ENCODE measurements around the gene KCNJ5. TPM values are rescaled to one million over a fixed set of nuclear protein-coding genes. Genes with fewer than 3 reads are reported as not detected.

The KCNJ5 gene
- total and polyA plus RNA-seq, 2 of the 4 experiments (the other 2 are of a cell fraction) = 0.07 to 0.18 TPM

DNA sequence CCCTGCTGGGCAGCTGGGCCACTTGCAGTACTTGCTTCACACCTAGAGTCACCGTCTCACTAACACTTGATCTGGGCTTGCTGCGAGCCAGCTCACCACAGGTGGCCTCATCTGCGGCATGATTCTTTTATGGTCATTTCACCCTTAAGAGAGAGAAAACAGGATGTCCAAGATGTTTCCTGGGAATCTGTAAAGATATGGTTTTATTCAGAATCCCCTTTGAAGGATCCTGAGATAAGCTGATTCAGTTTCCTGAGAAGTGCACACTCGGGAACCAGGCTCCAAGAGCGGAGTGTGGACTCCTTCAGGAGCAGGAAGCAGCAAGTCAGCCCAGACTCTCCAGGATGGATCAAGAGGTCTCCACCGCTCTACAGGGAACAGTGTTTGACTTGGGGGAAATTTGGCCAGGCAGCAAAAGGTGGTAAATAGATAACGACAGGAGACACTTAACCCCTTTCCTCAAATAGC lies 73.3 kb downstream of the KCNJ5 start:
- H4K5ac ChIP-seq (ENCODE audit: low read depth, low read length) = no peak overlapping the region
- no peak overlapping the region for H2AK9ac ChIP-seq (replicated peaks; ENCODE audit: low read depth, low read length, poor library complexity)
- WGBS, 2 experiments (ENCODE audit: extremely low coverage in 2 of 2, insufficient read length in 1 of 2) = 94% methylated on average over 2 of the region's 7 CpGs; no CpG with 5 or more reads in 1 of the 2 experiments
- peaks cover 2% of the 10 kb centered on the region; the same call in 1 of the 2 replicates for H3K27me3 ChIP-seq (ENCODE audit: control insufficient read depth, insufficient read depth, low read length)
- no peaks in the 10 kb centered on the region for H4K20me1 ChIP-seq (ENCODE audit: insufficient read depth, low read length)
- H3K79me1 ChIP-seq (ENCODE audit: low read depth in 1 of 2, low read length in 2 of 2) = no peaks in the 10 kb centered on the region
- in situ Hi-C loops (cut with MboI; ENCODE audit: low sequenced_read_pairs) (loop anchor here (25.0 kb wide), 2 partner anchors 802 to 927 kb away; no protein-coding TSS in a partner anchor), dilution Hi-C loops (cut with HindIII; ENCODE audit: low sequenced_read_pairs, unreplicated experiment) (no loop called here), intact Hi-C loops (cut with micrococcal nuclease) (no loop called here)
- H3K56ac ChIP-seq (ENCODE audit: extremely low read depth, insufficient read depth, low read length) = no peak overlapping the region
- CTCF ChIA-PET = no interaction called here
- H4K8ac ChIP-seq (ENCODE audit: low read depth in 2 of 2, low read length in 2 of 2) = no peak overlapping the region
- H3K27ac ChIP-seq (ENCODE audit: insufficient read depth, low read length) = no peak overlapping the region
- H2BK15ac ChIP-seq (ENCODE audit: low read depth, low read length) = no peak overlapping the region
- H3K23ac ChIP-seq (ENCODE audit: low read depth, low read length) = no peak overlapping the region
- TF ChIP-seq, protein P1, sequence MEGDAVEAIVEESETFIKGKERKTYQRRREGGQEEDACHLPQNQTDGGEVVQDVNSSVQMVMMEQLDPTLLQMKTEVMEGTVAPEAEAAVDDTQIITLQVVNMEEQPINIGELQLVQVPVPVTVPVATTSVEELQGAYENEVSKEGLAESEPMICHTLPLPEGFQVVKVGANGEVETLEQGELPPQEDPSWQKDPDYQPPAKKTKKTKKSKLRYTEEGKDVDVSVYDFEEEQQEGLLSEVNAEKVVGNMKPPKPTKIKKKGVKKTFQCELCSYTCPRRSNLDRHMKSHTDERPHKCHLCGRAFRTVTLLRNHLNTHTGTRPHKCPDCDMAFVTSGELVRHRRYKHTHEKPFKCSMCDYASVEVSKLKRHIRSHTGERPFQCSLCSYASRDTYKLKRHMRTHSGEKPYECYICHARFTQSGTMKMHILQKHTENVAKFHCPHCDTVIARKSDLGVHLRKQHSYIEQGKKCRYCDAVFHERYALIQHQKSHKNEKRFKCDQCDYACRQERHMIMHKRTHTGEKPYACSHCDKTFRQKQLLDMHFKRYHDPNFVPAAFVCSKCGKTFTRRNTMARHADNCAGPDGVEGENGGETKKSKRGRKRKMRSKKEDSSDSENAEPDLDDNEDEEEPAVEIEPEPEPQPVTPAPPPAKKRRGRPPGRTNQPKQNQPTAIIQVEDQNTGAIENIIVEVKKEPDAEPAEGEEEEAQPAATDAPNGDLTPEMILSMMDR (conservative IDR thresholded peaks at IDR 0.05; ENCODE audit: low read depth, low read length) = no peak
- TF ChIP-seq SMC3 (IDR thresholded peaks at IDR 0.05; ENCODE audit: low read depth, low read length) = no peak
- no peak for TF ChIP-seq RFX5 (IDR thresholded peaks at IDR 0.05; ENCODE audit: low read depth, low read length)
- TF ChIP-seq, protein P2, sequence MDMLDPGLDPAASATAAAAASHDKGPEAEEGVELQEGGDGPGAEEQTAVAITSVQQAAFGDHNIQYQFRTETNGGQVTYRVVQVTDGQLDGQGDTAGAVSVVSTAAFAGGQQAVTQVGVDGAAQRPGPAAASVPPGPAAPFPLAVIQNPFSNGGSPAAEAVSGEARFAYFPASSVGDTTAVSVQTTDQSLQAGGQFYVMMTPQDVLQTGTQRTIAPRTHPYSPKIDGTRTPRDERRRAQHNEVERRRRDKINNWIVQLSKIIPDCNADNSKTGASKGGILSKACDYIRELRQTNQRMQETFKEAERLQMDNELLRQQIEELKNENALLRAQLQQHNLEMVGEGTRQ (IDR thresholded peaks at IDR 0.05; ENCODE audit: low read depth, low read length) = no peak
- no peak overlapping the region for H2AFZ ChIP-seq (replicated peaks; ENCODE audit: low read length, poor library complexity)
- no peak overlapping the region for H3K4me3 ChIP-seq (ENCODE audit: insufficient read depth, low read depth, low read length)
- DNase-seq = no peak
- no peak for ATAC-seq (ENCODE audit: low read depth)
- H2BK20ac ChIP-seq (ENCODE audit: low read depth, low read length) = no peak overlapping the region
- no peak overlapping the region for H4K91ac ChIP-seq (ENCODE audit: insufficient read depth, low read depth, low read length)
- H3K36me3 ChIP-seq (ENCODE audit: control insufficient read depth, insufficient read depth, low read length) = peaks cover 7% of the 10 kb centered on the region
- no peak overlapping the region for H2AK5ac ChIP-seq (ENCODE audit: low read depth, low read length)
- no peak overlapping the region for H3K4me2 ChIP-seq (ENCODE audit: low read depth, low read length)
- no peak overlapping the region for H2BK120ac ChIP-seq (ENCODE audit: low read depth, low read length)
- H2BK5ac ChIP-seq (ENCODE audit: low read depth, low read length, poor library complexity, severe bottlenecking) = no peak overlapping the region
- H3K4me1 ChIP-seq (ENCODE audit: control insufficient read depth, insufficient read depth, low read length) = no peaks in the 10 kb centered on the region
- no peaks in the 10 kb centered on the region for H3K9me1 ChIP-seq (ENCODE audit: insufficient read depth, low read length)
- H3K18ac ChIP-seq (ENCODE audit: low read depth, low read length) = no peak overlapping the region
- no peak overlapping the region for H3K9ac ChIP-seq (ENCODE audit: low read depth, low read length)
- no peaks in the 10 kb centered on the region for H3K9me3 ChIP-seq (ENCODE audit: control insufficient read depth, insufficient read depth, low read length)
- POLR2A ChIA-PET (ENCODE audit: unreplicated experiment) = no interaction called here
- no TSS peak for BruUV-seq (replicated peaks)
- no peak overlapping the region for H3K14ac ChIP-seq (replicated peaks; ENCODE audit: low read depth, low read length)
- no peak overlapping the region for H3K4ac ChIP-seq (ENCODE audit: low read depth, low read length)
